Measurements from ENCODE around the gene WFDC2. TPM values are rescaled to one million over a fixed set of nuclear protein-coding genes. Genes with fewer than 3 reads are reported as not detected.
A peak's percentile ranks its signal among the peaks of the same experiment; 100 is the strongest.

The WFDC2 gene
- total and polyA plus RNA-seq, 10 of the 15 experiments (the other 5 are each of a cell fraction or from before 2014, with no cell fraction given) = 0.13 TPM; not detected in 9

DNA sequence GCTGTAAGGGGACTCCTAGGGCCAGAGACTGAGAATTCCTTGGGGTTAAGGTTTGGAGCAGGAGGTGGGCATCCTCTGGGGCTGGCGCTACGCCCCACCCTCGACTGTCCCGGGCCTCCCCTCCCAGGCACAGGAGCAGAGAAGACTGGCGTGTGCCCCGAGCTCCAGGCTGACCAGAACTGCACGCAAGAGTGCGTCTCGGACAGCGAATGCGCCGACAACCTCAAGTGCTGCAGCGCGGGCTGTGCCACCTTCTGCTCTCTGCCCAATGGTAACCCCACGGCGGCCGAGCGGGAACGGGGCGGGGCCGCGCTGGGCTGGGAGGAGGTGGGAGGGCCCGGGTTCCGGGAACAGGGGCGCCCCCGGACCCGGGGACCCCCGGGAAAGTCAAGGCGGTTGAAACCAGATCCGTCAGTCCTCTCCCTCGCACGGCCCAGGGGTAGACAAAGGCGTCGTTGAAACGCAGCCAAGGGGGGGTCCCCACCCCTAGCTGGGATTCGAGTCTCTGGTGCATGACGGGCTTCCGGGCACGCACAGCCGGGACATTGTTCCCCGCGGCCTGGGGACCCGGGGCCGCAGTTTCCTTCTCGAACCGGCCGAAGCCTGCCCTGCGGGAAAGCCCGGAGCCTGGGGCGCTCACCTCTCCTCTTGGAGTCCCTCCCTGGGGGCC lies 844 bp downstream of the WFDC2 start:
- Histone ChIP-seq H3K4me2 (ENCODE audit: control insufficient read depth, insufficient read depth) (peak overlapping the region; percentile 77), H3K27ac (ENCODE audit: control insufficient read depth, insufficient read depth) (no peak overlapping the region), H2AFZ (ENCODE audit: control insufficient read depth, low read depth, low read length) (no peak overlapping the region; the same call in 1 of the 2 replicates), H3K4me3 (peak overlapping the region; percentile 12; the same call in 1 of the 2 replicates), H3K27me3 (replicated peaks in 1 of 2; ENCODE audit: control insufficient read depth in 2 of 2, insufficient read depth in 2 of 2, low read length in 1 of 2) (peaks cover 7 to 27% of the 10 kb centered on the region in 2 experiments), H3K9me3 (replicated peaks; ENCODE audit: control insufficient read depth, insufficient read depth, low read length) (no peaks in the 10 kb centered on the region), H4K20me1 (ENCODE audit: control insufficient read depth, insufficient read depth) (no peaks in the 10 kb centered on the region), H3K4me1 (ENCODE audit: control insufficient read depth, insufficient read depth, low read length) (peaks cover 7% of the 10 kb centered on the region), H3K79me2 (ENCODE audit: control insufficient read depth, insufficient read depth, low read length) (no peaks in the 10 kb centered on the region), H3K9ac (ENCODE audit: control insufficient read depth, insufficient read depth, low read length) (no peak overlapping the region), H3K36me3 (ENCODE audit: control insufficient read depth in 2 of 2, insufficient read depth in 2 of 2, low read length in 1 of 2) (no peaks in the 10 kb centered on the region)
- intact Hi-C loops (cut with micrococcal nuclease; ENCODE audit: unreplicated experiment) = no loop called here
- FAIRE-seq (no peak), DNase-seq (ENCODE audit: low read depth, low spot score) (no peak), ATAC-seq (peak; percentile 87)
- BruUV-seq (replicated peaks) = no TSS peak
- SMC1A ChIA-PET (ENCODE audit: uncharacterized antibody, unreplicated experiment) = no interaction called here
- POLR2A ChIA-PET = no interaction called here
- WGBS (ENCODE audit: insufficient coverage, insufficient replicate concordance, low lambda C conversion rate, missing lambda C conversion rate) = 1% methylated on average over 40 of the region's 50 CpGs
- in situ Hi-C loops (cut with MboI) = no loop called here
- CTCF ChIA-PET = no interaction called here
- RAD21 ChIA-PET (ENCODE audit: unreplicated experiment) = interaction anchor here (0.6 kb wide), 1 partner anchor 273 kb away, joined by 4 read pairs; no protein-coding TSS in a partner anchor
- TF ChIP-seq, protein P1, sequence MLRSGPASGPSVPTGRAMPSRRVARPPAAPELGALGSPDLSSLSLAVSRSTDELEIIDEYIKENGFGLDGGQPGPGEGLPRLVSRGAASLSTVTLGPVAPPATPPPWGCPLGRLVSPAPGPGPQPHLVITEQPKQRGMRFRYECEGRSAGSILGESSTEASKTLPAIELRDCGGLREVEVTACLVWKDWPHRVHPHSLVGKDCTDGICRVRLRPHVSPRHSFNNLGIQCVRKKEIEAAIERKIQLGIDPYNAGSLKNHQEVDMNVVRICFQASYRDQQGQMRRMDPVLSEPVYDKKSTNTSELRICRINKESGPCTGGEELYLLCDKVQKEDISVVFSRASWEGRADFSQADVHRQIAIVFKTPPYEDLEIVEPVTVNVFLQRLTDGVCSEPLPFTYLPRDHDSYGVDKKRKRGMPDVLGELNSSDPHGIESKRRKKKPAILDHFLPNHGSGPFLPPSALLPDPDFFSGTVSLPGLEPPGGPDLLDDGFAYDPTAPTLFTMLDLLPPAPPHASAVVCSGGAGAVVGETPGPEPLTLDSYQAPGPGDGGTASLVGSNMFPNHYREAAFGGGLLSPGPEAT (IDR thresholded peaks at IDR 0.05; ENCODE audit: low read depth) = peak; percentile 45; the same call in 1 of the 2 replicates
- TF ChIP-seq, protein P2, sequence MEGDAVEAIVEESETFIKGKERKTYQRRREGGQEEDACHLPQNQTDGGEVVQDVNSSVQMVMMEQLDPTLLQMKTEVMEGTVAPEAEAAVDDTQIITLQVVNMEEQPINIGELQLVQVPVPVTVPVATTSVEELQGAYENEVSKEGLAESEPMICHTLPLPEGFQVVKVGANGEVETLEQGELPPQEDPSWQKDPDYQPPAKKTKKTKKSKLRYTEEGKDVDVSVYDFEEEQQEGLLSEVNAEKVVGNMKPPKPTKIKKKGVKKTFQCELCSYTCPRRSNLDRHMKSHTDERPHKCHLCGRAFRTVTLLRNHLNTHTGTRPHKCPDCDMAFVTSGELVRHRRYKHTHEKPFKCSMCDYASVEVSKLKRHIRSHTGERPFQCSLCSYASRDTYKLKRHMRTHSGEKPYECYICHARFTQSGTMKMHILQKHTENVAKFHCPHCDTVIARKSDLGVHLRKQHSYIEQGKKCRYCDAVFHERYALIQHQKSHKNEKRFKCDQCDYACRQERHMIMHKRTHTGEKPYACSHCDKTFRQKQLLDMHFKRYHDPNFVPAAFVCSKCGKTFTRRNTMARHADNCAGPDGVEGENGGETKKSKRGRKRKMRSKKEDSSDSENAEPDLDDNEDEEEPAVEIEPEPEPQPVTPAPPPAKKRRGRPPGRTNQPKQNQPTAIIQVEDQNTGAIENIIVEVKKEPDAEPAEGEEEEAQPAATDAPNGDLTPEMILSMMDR (IDR thresholded peaks at IDR 0.05 in 2 of 3, conservative IDR thresholded peaks at IDR 0.05 in 1 of 3; ENCODE audit: control insufficient read depth in 2 of 3, extremely low read depth in 1 of 3, insufficient read depth in 1 of 3, low read depth in 3 of 3, low read length in 3 of 3) = no peak
- TF ChIP-seq MEF2B (IDR thresholded peaks at IDR 0.05; ENCODE audit: partially characterized antibody, poor library complexity, severe bottlenecking) (no peak), KDM1A (IDR thresholded peaks at IDR 0.05; ENCODE audit: borderline replicate concordance) (no peak), ZNF384 (IDR thresholded peaks at IDR 0.05; ENCODE audit: borderline replicate concordance, low read depth, low read length) (no peak), IKZF1 (conservative IDR thresholded peaks at IDR 0.05) (peak; percentile 59), SREBF2 (IDR thresholded peaks at IDR 0.05; ENCODE audit: low read length) (no peak), PAX5 (IDR thresholded peaks at IDR 0.05; ENCODE audit: borderline replicate concordance, low read depth, low read length) (peak; percentile 34; the same call in 1 of the 2 replicates), SP1 (IDR thresholded peaks at IDR 0.05; ENCODE audit: low read depth, low read length) (no peak), JUND (IDR thresholded peaks at IDR 0.05; ENCODE audit: low read depth, low read length) (no peak), ATF2 (IDR thresholded peaks at IDR 0.05; ENCODE audit: low read length) (no peak), NFYA (IDR thresholded peaks at IDR 0.05; ENCODE audit: borderline replicate concordance, low read depth, low read length) (no peak), ZNF24 (IDR thresholded peaks at IDR 0.05) (no peak), IKZF2 (IDR thresholded peaks at IDR 0.05) (peak; percentile 34 to 53; a peak in 2 of 4 replicates), MTA2 (IDR thresholded peaks at IDR 0.05; ENCODE audit: low read depth) (no peak), MYB (IDR thresholded peaks at IDR 0.05; ENCODE audit: borderline replicate concordance, low read depth, low read length) (no peak)
- TF ChIP-seq, protein P3, sequence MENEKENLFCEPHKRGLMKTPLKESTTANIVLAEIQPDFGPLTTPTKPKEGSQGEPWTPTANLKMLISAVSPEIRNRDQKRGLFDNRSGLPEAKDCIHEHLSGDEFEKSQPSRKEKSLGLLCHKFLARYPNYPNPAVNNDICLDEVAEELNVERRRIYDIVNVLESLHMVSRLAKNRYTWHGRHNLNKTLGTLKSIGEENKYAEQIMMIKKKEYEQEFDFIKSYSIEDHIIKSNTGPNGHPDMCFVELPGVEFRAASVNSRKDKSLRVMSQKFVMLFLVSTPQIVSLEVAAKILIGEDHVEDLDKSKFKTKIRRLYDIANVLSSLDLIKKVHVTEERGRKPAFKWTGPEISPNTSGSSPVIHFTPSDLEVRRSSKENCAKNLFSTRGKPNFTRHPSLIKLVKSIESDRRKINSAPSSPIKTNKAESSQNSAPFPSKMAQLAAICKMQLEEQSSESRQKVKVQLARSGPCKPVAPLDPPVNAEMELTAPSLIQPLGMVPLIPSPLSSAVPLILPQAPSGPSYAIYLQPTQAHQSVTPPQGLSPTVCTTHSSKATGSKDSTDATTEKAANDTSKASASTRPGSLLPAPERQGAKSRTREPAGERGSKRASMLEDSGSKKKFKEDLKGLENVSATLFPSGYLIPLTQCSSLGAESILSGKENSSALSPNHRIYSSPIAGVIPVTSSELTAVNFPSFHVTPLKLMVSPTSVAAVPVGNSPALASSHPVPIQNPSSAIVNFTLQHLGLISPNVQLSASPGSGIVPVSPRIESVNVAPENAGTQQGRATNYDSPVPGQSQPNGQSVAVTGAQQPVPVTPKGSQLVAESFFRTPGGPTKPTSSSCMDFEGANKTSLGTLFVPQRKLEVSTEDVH (IDR thresholded peaks at IDR 0.05; ENCODE audit: low read depth, partially characterized antibody) = no peak
